ENCODE results near the gene UBAC2.

Gene UBAC2

DNA sequence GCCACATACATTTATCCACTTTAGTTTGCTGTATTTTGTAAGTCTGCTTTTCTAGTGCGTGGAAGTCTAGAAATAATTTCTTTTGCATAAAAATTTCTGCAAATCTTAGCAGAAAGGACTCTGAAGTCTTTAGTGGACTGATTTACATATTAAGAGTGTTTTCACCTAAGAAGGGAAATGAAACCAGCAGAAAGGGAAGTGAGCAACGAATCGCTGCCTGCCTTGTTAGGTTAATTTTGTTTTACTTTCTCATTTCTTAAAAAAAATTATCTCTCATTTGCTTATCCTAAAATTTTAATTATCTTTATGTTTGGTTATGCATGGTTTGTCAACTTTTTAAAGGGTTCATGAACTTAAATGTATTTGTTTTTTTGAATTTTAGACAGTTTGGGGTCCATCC lies 58.3 kb downstream of the UBAC2 start:
- H3K36me3 Mint-ChIP-seq, result peaks cover 11% of the 10 kb centered on the region
- peak overlapping the region; percentile 92 for H3K4me3 Mint-ChIP-seq
- H3K27me3 Mint-ChIP-seq, result no peaks in the 10 kb centered on the region
- H3K27ac Mint-ChIP-seq, result peak overlapping the region; percentile 94
- H3K4me1 Mint-ChIP-seq (ENCODE audit: low read depth), result peaks cover 84% of the 10 kb centered on the region
- no peaks in the 10 kb centered on the region for H3K9me3 Mint-ChIP-seq (ENCODE audit: low read depth)

DNA sequence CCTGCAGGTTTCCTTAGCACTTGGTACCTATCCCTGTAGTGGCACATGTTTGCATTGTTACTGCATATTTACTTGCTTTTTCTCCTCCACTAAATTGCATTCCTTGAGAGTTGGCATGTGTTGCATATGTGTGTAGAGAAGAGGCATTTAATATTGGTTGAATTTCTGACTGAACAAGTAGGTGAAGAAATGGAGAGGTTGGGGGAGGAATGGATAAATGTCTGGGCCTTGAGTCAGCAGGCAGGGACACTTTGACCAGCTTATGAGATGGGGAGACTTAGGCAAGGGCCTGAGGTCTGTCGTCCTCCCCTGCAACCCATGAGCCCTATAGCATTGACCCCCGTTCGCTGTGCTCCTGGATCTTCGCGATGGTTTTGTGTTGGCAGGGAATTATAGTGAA lies 59.6 kb downstream of the UBAC2 start:
- Mint-ChIP-seq H3K36me3 (peaks cover 3% of the 10 kb centered on the region), H3K4me1 (ENCODE audit: low read depth) (peaks cover 86% of the 10 kb centered on the region), H3K27me3 (no peaks in the 10 kb centered on the region), H3K27ac (peak overlapping the region; percentile 94), H3K4me3 (peak overlapping the region; percentile 67), H3K9me3 (ENCODE audit: low read depth) (no peaks in the 10 kb centered on the region)

DNA sequence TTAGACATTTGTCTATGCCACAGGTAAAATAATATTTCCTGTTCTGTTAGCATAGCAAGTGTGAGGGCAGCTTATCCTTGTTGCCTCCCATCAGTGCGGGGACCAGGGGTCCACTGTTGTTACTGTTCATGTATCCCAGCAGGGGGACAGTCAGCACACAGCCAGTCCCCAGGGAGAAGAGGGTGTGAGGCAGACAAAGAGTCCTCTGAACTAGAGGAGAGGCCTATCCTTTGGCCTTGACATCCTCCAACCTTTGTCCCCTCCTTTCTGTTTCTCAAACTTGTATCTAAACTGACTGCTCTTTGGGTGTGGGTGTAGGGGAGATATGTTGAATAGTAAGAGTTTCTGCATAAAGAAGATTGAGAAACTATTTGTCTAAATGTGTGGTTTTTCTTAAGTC lies 60.4 kb downstream of the UBAC2 start:
- peak overlapping the region; percentile 51 for H3K4me3 Mint-ChIP-seq
- H3K9me3 Mint-ChIP-seq (ENCODE audit: low read depth), result no peaks in the 10 kb centered on the region
- H3K27me3 Mint-ChIP-seq, result no peaks in the 10 kb centered on the region
- H3K4me1 Mint-ChIP-seq (ENCODE audit: low read depth), result peaks cover 84% of the 10 kb centered on the region
- H3K36me3 Mint-ChIP-seq, result no peaks in the 10 kb centered on the region
- peak overlapping the region; percentile 94 for H3K27ac Mint-ChIP-seq

DNA sequence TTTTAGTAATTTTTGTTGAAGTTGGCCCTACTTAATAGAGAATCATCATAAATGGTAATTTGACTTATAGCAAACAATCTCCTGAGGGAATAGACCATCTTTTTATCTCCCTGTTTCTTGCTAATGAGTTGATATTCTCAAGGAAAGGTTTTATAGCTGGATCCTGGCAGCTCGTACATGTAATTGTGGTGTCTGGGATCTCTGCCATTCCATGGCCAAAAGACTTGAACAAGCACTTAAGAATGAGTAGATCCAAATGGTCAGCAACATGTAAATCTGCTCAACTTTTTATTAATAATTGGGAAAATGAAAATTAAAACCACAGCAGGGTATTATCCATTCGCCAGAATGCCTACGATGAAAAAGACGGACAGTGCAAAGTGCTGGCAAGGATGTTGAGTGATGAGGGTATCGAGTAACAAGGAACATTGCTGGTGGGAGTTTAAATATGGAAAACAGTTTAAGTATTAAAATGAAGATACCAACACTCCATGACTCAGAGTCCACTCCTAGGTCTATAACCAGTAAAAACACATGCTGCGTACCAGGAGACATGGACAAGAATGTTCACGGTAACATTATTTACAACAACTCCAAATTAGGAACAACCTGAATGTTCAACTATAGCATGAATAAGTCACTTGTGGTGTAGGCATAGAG lies 62.6 kb downstream of the UBAC2 start:
- H3K36me3 Mint-ChIP-seq, result no peaks in the 10 kb centered on the region
- no peaks in the 10 kb centered on the region for H3K27me3 Mint-ChIP-seq
- no peaks in the 10 kb centered on the region for H3K9me3 Mint-ChIP-seq (ENCODE audit: low read depth)
- H3K4me3 Mint-ChIP-seq, result no peak overlapping the region
- peaks cover 76% of the 10 kb centered on the region for H3K4me1 Mint-ChIP-seq (ENCODE audit: low read depth)
- H3K27ac Mint-ChIP-seq, result peak overlapping the region; percentile 95

DNA sequence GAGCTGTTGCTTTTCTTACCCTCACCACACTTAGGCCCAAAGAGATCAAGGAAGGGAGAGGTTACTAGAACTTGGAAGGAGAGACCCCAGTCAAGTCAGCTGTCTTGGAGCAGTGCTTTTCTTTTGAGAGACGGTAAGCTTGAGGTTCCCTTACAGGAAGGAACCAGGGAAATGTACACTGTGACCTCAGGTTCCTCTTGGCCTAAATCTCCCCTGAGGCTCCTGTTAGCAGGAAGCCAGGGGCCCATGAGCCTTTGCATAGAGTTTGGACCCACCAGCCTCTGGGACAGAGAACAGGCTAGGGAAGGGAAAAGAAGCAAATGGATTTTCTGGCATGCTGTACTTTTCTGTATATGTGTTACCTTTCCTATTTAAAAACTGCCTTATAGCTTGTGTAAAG lies 63.4 kb downstream of the UBAC2 start:
- no peaks in the 10 kb centered on the region for H3K27me3 Mint-ChIP-seq
- no peak overlapping the region for H3K4me3 Mint-ChIP-seq
- H3K4me1 Mint-ChIP-seq (ENCODE audit: low read depth), result peaks cover 74% of the 10 kb centered on the region
- H3K36me3 Mint-ChIP-seq, result no peaks in the 10 kb centered on the region
- peak overlapping the region; percentile 95 for H3K27ac Mint-ChIP-seq
- no peaks in the 10 kb centered on the region for H3K9me3 Mint-ChIP-seq (ENCODE audit: low read depth)

DNA sequence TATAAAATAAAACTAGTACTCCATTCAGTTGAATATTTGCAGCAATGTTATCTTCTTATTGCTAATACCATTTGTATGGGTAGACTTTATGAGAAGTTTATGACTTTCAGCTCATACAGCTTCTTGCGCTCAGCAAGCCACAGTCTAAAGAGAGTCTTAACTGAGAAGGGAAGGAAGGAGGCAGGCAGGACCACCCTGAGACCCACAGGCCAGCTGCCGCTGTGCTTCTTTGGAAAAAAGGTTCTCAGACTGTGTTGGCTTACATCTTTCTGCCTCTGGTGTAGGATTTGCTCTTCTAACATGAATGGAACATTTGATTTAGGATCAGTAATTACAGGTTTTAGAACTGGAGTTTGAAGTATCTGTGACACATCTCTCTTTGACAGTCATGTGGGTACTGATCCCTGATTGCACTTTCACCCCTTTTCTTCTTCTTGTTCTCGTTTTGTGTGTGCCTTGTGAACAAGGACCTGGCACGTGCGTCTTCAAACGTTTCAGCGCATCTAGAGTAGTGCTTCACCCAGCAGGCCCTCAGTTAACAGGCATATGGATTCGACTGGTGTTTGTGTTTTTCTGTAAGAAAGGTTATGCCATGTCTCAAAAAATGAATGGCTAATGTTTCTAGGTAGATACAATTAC lies 64.6 kb downstream of the UBAC2 start:
- Mint-ChIP-seq H3K4me1 (ENCODE audit: low read depth) (peaks cover 69% of the 10 kb centered on the region), H3K9me3 (ENCODE audit: low read depth) (no peaks in the 10 kb centered on the region), H3K4me3 (peak overlapping the region; percentile 46)

DNA sequence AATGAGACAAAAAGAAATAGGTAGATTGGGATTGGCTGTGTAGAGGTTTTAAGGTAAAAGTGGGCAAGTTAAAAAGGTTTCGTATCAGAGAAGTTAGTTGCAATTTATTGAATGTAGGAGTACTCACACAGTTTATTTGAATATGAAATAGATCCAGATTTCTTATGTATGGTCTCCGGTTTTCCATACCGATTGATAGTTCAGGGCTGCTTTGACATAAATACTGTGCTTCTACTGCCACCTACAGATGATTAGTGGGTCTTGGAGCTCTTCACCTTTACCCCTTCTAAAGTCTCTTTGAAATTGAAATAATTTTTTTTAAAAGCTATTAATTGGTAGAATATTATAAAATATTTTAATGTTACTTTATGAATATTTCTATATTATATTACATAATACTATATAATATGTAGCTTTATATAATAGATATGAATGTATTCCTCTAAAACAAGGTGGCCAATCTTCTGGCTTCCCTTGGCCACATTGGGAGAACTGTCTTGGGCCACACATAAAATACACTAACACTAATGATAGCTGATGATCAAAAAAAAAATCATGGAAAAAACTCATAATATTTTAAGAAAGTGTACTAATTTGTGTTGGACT lies 65.3 kb downstream of the UBAC2 start:
- H3K4me1 Mint-ChIP-seq (ENCODE audit: low read depth), result peaks cover 69% of the 10 kb centered on the region
- no peaks in the 10 kb centered on the region for H3K27me3 Mint-ChIP-seq
- H3K9me3 Mint-ChIP-seq (ENCODE audit: low read depth), result no peaks in the 10 kb centered on the region
- H3K36me3 Mint-ChIP-seq, result no peaks in the 10 kb centered on the region
- H3K4me3 Mint-ChIP-seq, result peak overlapping the region; percentile 46
- H3K27ac Mint-ChIP-seq, result peak overlapping the region; percentile 95

More for the DNA sequence above, 64.6 kb downstream of the UBAC2 start:
- H3K27ac Mint-ChIP-seq, result peak overlapping the region; percentile 95
- no peaks in the 10 kb centered on the region for H3K36me3 Mint-ChIP-seq
- H3K27me3 Mint-ChIP-seq, result no peaks in the 10 kb centered on the region

DNA sequence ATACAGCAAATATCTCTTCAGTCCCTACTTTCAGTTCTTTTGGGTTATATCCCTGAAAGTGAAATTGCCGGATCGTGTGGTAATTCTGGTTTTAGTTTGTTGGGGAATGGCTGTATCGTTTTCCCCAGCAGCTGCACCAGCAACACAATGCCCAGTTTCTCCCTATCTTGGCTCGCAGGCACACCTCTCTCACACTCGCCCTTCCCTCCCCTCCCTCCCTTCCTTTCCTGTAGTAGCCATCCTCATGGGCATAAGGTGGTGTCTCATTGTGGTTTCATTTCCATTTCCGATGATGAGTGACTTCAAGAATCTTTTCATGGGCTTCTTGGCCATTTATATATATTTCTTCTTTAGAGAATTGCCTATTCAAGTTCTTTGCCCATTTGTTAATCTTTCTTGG lies 66.2 kb downstream of the UBAC2 start:
- Mint-ChIP-seq H3K4me1 (ENCODE audit: low read depth) (peaks cover 69% of the 10 kb centered on the region), H3K4me3 (no peak overlapping the region), H3K36me3 (no peaks in the 10 kb centered on the region), H3K27me3 (no peaks in the 10 kb centered on the region), H3K9me3 (ENCODE audit: low read depth) (no peaks in the 10 kb centered on the region), H3K27ac (peak overlapping the region; percentile 71)

DNA sequence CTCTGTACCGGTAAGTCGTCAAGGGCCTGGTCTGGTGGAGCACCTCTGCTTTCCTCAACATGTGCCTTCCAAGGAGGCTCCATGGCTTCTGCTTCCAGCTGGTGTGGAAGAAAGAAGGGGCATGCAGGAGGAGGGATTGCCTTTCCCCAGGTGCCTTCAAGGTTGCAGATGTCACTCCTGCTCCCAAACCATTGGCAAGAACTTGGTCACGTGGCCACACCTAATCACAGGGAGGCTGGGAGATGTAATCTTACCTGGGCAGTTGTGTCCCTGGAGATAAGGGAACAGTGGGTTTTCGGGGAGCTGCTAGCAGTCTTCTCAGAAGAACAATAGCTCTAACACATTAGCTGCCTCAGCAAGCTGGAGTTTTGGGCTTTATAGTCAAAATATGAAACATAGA lies 67.3 kb downstream of the UBAC2 start:
- Mint-ChIP-seq H3K4me1 (ENCODE audit: low read depth) (peaks cover 70% of the 10 kb centered on the region), H3K27me3 (no peaks in the 10 kb centered on the region), H3K36me3 (peaks cover 5% of the 10 kb centered on the region), H3K4me3 (no peak overlapping the region), H3K9me3 (ENCODE audit: low read depth) (no peaks in the 10 kb centered on the region), H3K27ac (no peak overlapping the region)

DNA sequence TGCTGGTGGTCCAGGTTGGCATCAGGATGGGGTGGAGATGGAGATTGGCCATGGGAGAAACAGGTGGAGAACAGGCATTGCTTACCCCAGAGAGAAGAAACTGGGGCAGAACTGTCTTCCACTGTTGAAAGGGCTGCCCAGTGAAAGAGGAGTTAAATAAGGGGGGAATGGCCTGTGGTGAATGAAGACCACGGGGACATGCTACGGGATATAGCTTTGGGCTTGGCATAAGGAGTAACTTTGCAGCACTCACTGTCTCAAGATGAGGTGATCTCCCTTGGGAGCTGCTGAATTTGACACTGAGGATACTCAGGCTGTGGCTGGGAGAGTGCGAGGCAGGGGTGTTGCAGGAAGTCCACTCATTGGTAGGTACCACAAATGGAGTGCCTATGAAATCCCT lies 68.2 kb downstream of the UBAC2 start:
- H3K36me3 Mint-ChIP-seq, result peaks cover 9% of the 10 kb centered on the region
- no peaks in the 10 kb centered on the region for H3K27me3 Mint-ChIP-seq
- H3K9me3 Mint-ChIP-seq (ENCODE audit: low read depth), result no peaks in the 10 kb centered on the region
- peaks cover 69% of the 10 kb centered on the region for H3K4me1 Mint-ChIP-seq (ENCODE audit: low read depth)
- no peak overlapping the region for H3K4me3 Mint-ChIP-seq
- H3K27ac Mint-ChIP-seq, result peak overlapping the region; percentile 7

DNA sequence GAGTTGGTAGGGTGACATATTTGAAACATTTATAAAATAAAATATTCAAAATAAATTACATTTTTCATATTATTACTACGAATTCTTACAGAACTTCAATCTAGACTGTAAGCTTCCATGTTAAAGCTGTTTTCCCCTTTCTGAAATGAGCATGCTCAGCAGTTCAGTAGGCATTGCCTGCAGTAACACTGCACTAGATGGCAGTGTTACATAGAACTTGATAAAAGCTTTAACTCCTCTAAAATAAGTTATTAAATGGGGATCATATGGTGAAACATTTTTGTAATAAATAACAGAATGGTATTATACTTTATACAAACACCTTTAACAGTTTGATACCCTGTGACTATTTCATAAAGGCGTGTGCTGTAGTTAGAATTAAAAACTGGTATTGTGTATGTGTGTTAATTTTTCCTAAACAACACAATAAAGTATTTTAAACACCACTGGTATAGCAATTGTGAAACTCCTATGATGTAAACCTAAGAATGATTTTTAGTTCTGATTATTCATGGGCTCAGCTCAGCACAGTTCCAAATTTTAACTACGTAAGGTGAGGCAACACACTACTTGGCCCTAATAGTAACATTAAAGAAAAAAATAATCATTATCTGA lies 69.1 kb downstream of the UBAC2 start:
- peaks cover 69% of the 10 kb centered on the region for H3K4me1 Mint-ChIP-seq (ENCODE audit: low read depth)
- no peaks in the 10 kb centered on the region for H3K9me3 Mint-ChIP-seq (ENCODE audit: low read depth)
- no peak overlapping the region for H3K4me3 Mint-ChIP-seq
- H3K27me3 Mint-ChIP-seq, result no peaks in the 10 kb centered on the region
- peaks cover 9% of the 10 kb centered on the region for H3K36me3 Mint-ChIP-seq
- H3K27ac Mint-ChIP-seq, result peak overlapping the region; percentile 68

DNA sequence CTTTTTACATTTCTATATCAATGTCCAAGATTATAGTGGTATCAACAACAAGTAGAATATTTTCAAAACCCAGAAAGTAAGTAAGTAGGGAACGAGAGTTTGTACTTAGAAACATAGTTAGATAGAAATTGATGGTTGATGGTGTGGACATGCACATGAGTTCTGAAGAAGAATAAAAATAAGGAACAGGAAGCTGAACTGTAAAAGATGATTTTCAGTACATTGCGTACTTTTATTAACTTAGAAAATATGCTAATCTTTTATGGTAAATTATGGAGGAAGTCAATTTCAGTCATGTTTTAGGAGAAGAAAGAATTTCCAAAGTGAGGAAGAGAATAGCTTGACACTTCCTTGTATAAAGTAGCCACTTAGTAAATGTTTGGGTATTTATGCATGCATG lies 69.9 kb downstream of the UBAC2 start:
- H3K9me3 Mint-ChIP-seq (ENCODE audit: low read depth), result no peaks in the 10 kb centered on the region
- peak overlapping the region; percentile 68 for H3K27ac Mint-ChIP-seq

DNA sequence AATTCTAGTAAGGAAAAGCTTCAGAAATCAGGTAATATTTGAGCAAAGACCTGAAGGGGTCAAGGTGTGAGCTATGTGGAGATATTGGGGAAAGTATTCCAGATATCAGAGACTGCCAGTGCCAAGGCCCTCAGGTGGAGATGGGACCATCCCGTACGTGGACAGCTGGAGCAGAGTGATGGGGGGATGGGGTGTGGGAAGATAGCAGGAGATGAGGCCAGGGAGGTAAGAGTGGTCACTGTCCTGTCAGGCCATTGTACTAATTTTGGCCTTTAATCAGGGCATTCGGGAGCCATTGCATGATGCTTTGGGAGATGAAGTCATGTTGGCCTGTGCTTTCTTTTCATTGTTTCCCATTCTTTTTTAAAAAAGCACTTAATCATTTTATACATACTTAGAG lies 70.6 kb downstream of the UBAC2 start:
- H3K27ac Mint-ChIP-seq, result peak overlapping the region; percentile 84
- H3K36me3 Mint-ChIP-seq, result peaks cover 11% of the 10 kb centered on the region
- no peaks in the 10 kb centered on the region for H3K27me3 Mint-ChIP-seq
- H3K4me3 Mint-ChIP-seq, result no peak overlapping the region
- H3K9me3 Mint-ChIP-seq (ENCODE audit: low read depth), result no peaks in the 10 kb centered on the region
- peaks cover 72% of the 10 kb centered on the region for H3K4me1 Mint-ChIP-seq (ENCODE audit: low read depth)

More for the DNA sequence above, 69.9 kb downstream of the UBAC2 start:
- Mint-ChIP-seq H3K4me1 (ENCODE audit: low read depth) (peaks cover 69% of the 10 kb centered on the region), H3K36me3 (peaks cover 11% of the 10 kb centered on the region), H3K27me3 (no peaks in the 10 kb centered on the region), H3K4me3 (no peak overlapping the region)

DNA sequence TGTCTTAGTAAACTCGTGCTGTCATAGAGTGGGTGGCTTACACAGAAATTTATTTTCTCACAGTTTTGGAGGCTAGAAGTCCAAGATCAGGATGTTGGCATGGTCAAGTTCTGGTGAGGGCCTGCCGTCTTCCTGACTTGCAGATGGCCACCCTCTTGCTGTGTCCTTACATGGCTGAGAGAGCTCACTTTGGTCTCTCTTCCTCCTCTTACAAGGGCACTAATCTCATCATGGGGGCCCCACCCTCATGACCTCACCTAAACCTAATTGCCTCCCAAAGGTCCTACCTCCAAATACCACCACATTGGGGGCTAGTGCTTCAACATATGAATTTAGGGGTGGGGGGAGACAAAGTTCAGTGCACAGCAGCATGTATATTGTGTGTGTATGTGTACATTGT lies 71.8 kb downstream of the UBAC2 start:
- H3K4me1 Mint-ChIP-seq (ENCODE audit: low read depth), result peaks cover 80% of the 10 kb centered on the region
- H3K27me3 Mint-ChIP-seq, result no peaks in the 10 kb centered on the region
- peak overlapping the region; percentile 41 for H3K27ac Mint-ChIP-seq
- H3K4me3 Mint-ChIP-seq, result no peak overlapping the region
- peaks cover 11% of the 10 kb centered on the region for H3K36me3 Mint-ChIP-seq
- no peaks in the 10 kb centered on the region for H3K9me3 Mint-ChIP-seq (ENCODE audit: low read depth)

DNA sequence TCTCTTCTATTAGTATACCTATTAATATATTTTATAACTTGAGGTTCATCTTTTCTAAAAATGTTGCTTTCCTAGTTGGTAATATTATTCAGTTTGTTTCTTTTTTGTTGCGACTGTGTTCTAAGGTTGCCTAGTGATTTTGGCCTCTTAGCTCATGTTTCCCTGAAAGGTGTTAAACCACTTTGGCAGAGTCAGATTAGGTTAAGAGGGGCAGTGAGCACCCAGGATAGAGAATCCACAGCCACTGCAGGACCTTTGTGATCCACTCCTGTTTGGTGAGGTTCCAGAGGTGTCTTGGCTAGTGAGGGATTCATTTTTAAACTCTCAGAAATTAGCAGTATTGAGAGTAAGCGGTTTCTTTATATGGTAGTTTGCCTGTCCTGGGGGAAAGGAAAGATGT lies 72.5 kb downstream of the UBAC2 start:
- H3K9me3 Mint-ChIP-seq (ENCODE audit: low read depth), result no peaks in the 10 kb centered on the region
- H3K27me3 Mint-ChIP-seq, result no peaks in the 10 kb centered on the region
- H3K4me1 Mint-ChIP-seq (ENCODE audit: low read depth), result peaks cover 84% of the 10 kb centered on the region
- H3K4me3 Mint-ChIP-seq, result peak overlapping the region; percentile 38
- H3K27ac Mint-ChIP-seq, result peak overlapping the region; percentile 93
- H3K36me3 Mint-ChIP-seq, result peaks cover 13% of the 10 kb centered on the region
